HEK293T (cell line): ENCODE results near the gene CHMP6.

ENCODE experiments used
- NFRKB ChIP-seq: fragments of 450-650 bp; IDR thresholded peaks from 2 replicates; pipeline ENCODE4 v1.6.1; 2016; ENCODE audit warnings: mild to moderate bottlenecking, moderate library complexity
- ZNF384 ChIP-seq: fragments of 450-650 bp; IDR thresholded peaks from 2 replicates; pipeline ENCODE4 v1.6.1; 2016

GRCh38 chr17:81009136-81009535 lies 17.5 kb downstream of the CHMP6 start:
- no peak for TF ChIP-seq ZNF384
- TF ChIP-seq NFRKB: no peak
